Testis (tissue), 2 donors: Measurements from ENCODE around the gene PRKG1.

Source experiments
- POLR2A ChIP-seq: fragments of 450-650 bp; IDR thresholded peaks from one replicate; pipeline ENCODE4 v1.6.1; 2017; ENCODE audit warnings: antibody characterized with exemption, mild to moderate bottlenecking, moderate library complexity
- TF ChIP-seq, protein P1 (sequence below), 3 experiments: fragments of 450-650 bp in 2 of 3; fragments of 200-600 bp in 1 of 3; sonication (generic) in 1 of 3; IDR thresholded peaks; one replicate each; pipeline ENCODE4 v1.5.1; 2016 to 2019; ENCODE audit warnings: antibody characterized with exemption in 3 of 3, mild to moderate bottlenecking in 2 of 3, moderate library complexity in 1 of 3

- TF ChIP-seq, protein P1, sequence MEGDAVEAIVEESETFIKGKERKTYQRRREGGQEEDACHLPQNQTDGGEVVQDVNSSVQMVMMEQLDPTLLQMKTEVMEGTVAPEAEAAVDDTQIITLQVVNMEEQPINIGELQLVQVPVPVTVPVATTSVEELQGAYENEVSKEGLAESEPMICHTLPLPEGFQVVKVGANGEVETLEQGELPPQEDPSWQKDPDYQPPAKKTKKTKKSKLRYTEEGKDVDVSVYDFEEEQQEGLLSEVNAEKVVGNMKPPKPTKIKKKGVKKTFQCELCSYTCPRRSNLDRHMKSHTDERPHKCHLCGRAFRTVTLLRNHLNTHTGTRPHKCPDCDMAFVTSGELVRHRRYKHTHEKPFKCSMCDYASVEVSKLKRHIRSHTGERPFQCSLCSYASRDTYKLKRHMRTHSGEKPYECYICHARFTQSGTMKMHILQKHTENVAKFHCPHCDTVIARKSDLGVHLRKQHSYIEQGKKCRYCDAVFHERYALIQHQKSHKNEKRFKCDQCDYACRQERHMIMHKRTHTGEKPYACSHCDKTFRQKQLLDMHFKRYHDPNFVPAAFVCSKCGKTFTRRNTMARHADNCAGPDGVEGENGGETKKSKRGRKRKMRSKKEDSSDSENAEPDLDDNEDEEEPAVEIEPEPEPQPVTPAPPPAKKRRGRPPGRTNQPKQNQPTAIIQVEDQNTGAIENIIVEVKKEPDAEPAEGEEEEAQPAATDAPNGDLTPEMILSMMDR (IDR thresholded peaks at IDR 0.05) = no peak
- no peak for TF ChIP-seq POLR2A
Measured at GRCh38 chr10:52335665-52336064, 1261.4 kb downstream of the PRKG1 start.
